Activated naive CD4-positive, alpha-beta T cell treated with Interleukin-2 at 50 U/mL for 16 hours (primary cell): ENCODE measurements around the gene EXD3.

Experiments used
- DNase-seq: peaks from one replicate; pipeline ENCODE4 v3.0.0-alpha.2; 2020

Gene EXD3

GRCh38 chr9:137278721-137279711 lies 143.9 kb downstream of the EXD3 start:
- no peak for DNase-seq

GRCh38 chr9:137278061-137278701 lies 144.8 kb downstream of the EXD3 start:
- no peak for DNase-seq

GRCh38 chr9:137277329-137278041 lies 145.5 kb downstream of the EXD3 start, which contains the start of gene TOR4A:
Gene TOR4A, plus strand, starts transcription at chr9:137277726. Its CDS starts 964 bp downstream, at chr9:137278690.
- DNase-seq: peak; percentile 31

- no peak for DNase-seq
These were observed 146.3 kb downstream of the EXD3 start for GRCh38 chr9:137276473-137277328.

- no peak for DNase-seq
These were observed 147.1 kb downstream of the EXD3 start for GRCh38 chr9:137275588-137276472.

GRCh38 chr9:137275203-137275587 lies 147.8 kb downstream of the EXD3 start:
- DNase-seq: no peak

- DNase-seq: no peak
These were observed 149.2 kb downstream of the EXD3 start for GRCh38 chr9:137273611-137274320.

GRCh38 chr9:137273095-137273490 lies 149.9 kb downstream of the EXD3 start:
- DNase-seq: no peak

- DNase-seq: no peak
These were observed 150.5 kb downstream of the EXD3 start for GRCh38 chr9:137272241-137273094.

- DNase-seq: no peak
These were observed 151.3 kb downstream of the EXD3 start for GRCh38 chr9:137271696-137272076.

- no peak for DNase-seq
These were observed 151.8 kb downstream of the EXD3 start for GRCh38 chr9:137270929-137271695.

GRCh38 chr9:137269231-137269772 lies 153.7 kb downstream of the EXD3 start:
- no peak for DNase-seq

GRCh38 chr9:137268538-137269201 lies 154.3 kb downstream of the EXD3 start:
- DNase-seq: no peak

- no peak for DNase-seq
These were observed 155.0 kb downstream of the EXD3 start for GRCh38 chr9:137267933-137268355.

- DNase-seq: no peak
These were observed 156.1 kb downstream of the EXD3 start for GRCh38 chr9:137266585-137267453.

GRCh38 chr9:137266162-137266527 lies 156.8 kb downstream of the EXD3 start:
- DNase-seq: no peak
